GM19397 (cell line): ENCODE results near the gene B4GALT5.
A peak's percentile ranks its signal among the peaks of the same experiment; 100 is the strongest.
"Not testable (repeated sequence)": the region's sequence is repeated elsewhere in the genome, so short reads cannot be mapped to it uniquely, and the experiment has no call there.

ENCODE experiments used
- ATAC-seq: cut with Tn5 transposase; IDR thresholded peaks from one replicate; pipeline ENCODE4 v1.9.1; 2021; ENCODE audit warnings: mild to moderate bottlenecking, moderate library complexity; ENCODE audit not compliant: unreplicated experiment

B4GALT5 gene

DNA sequence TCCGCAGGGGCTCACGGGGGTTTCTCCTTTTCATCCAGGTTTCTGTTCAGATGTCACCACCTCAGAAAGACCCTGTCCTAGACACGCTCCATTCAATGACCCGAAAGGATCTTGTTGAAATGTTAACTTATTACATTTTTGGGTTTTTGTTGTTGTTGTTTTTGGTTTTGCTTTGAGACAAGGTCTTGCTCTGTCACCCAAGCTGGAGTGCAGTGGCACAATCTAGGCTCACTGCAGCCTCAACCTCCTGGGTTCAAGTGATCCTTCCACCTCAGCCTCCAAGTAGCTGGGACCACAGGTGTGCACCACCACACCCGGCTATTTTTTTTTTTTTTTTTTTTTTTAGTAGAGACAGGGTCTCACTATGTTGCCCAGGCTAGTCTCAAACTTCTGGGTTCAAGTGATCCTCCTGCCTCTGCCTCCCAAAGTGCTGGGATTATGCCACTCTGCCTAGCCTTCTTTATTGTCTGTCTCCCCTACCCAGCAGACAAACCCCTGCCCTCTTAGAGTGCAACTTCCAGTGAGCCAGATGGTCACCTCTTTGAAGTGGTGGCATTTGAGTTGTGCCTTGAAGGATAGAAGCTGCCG lies 102.0 kb downstream of the B4GALT5 start:
- ATAC-seq: not testable (repeated sequence)

DNA sequence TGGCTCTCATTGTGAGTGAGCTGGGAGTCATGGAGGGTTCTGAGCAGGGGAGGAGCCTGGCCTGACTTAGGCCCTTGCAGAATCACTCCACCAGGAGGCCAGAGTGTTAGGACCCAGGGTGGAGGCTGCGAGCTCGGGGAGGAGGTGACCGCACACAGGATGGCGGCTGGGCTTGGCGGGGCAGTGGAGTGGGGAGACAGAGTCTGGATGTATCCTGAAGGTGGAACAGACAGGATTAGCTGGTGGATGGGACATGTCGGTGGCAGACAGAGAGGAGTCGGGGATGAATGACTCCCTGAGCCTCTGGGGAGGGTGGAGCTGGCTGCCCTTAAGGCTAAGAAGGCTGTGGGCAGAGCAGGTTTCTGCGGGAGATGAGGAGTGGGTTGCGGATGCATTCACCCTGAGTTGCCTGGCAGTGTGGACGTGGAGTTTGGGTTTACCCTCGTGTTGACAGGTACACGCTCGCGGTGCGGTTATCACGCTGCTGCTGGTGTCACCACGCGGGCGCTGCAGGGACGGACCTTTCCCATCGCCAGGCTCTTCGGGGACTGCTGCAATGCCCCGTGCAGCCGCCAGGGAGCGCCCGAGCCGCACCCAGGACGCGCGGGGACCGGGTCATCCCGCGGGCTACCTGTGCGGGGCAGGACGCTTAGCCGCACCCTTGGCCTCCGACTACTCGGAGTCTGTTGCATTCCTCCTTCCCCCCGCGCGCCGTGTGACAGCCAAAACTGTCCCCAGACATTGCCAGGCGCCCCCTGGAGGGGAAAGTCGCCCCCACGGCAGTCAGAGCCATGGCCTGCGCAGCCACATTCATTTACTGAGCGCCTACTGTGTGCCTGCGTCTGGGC lies 102.8 kb downstream of the B4GALT5 start:
- peak; percentile 51 for ATAC-seq

- ATAC-seq: peak; percentile 58
These were observed 104.7 kb downstream of the B4GALT5 start for GRCh38 chr20:49608752-49609670.

DNA sequence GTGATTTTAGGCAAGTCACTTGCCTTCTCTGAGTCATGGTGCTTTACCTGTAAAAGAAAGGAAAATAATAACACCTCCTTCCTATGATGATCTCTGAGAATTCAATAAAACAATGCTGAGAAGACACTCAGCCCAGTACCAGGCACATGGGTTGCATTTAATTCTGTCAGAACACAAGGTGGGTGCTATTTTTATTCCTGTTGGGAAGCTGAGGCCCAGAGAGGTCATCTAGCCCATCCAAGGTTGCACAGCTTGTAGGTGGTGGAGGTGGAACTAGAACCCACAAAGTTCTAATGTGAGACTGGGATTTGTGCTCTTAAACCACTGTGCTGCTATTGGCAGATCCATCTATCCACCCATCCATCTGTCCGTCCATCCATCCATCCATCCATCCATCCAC lies 106.1 kb downstream of the B4GALT5 start:
- ATAC-seq: no peak

DNA sequence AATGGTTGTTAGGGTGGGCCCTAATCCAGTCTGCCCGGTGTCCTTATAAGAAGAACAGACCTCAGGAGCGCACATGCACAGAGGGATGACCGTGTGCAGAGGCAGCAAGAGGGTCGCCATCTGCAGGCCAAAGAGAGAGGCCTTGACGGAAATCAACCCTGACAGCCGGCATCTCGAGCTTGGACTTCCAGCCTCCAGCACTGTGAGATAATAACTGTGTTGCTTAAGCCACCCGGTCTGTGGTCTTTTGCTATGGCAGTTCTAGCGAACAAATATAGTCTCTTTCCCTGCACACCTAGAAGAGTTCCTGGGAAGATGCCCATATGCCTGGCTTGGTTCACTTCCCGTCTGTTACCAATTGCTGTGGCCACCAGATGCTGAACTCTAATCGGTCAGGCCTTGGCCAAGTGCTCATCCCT lies 110.5 kb downstream of the B4GALT5 start:
- ATAC-seq: no peak

GRCh38 chr20:49602345-49603208 lies 111.1 kb downstream of the B4GALT5 start:
- no peak for ATAC-seq

DNA sequence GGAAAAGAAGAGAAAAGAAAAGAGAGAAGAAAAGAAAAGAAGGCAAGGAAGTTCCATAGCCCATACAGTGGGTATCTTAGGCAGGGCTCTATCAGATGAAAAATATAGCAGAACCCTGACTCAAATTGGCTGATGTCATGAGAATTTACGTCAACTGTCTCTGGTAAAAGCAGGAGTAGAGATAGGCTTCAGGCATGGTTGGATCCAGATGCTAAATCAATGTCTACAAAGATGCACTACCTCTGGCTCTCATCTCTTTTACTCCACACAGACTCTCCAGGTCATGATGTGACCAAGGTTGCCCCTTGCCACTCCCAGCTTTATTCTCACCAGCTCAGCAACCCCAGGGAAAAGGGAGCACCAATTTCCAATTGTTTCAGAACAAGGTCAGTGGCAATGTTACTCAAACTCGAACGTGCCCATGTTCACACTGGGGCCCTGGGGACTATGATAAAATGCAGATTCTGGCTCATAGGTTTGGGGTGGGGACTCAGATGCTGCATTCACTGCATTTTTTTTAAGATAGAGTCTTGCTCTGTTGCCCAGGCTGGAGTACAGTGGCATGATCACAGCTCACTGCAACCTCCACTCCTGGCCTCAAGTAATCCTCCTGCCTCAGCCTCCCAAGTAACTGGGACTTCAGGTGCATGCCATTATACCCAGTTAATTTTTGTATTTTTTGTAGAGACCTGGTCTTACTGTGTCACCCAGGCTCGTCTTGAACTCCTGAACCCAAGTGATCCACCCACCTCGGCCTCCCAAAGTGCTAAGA lies 112.3 kb downstream of the B4GALT5 start:
- no peak for ATAC-seq

- no peak for ATAC-seq
These were observed 113.9 kb downstream of the B4GALT5 start for GRCh38 chr20:49599746-49600113.

- ATAC-seq: no peak
These were observed 115.8 kb downstream of the B4GALT5 start for GRCh38 chr20:49597825-49598395.

DNA sequence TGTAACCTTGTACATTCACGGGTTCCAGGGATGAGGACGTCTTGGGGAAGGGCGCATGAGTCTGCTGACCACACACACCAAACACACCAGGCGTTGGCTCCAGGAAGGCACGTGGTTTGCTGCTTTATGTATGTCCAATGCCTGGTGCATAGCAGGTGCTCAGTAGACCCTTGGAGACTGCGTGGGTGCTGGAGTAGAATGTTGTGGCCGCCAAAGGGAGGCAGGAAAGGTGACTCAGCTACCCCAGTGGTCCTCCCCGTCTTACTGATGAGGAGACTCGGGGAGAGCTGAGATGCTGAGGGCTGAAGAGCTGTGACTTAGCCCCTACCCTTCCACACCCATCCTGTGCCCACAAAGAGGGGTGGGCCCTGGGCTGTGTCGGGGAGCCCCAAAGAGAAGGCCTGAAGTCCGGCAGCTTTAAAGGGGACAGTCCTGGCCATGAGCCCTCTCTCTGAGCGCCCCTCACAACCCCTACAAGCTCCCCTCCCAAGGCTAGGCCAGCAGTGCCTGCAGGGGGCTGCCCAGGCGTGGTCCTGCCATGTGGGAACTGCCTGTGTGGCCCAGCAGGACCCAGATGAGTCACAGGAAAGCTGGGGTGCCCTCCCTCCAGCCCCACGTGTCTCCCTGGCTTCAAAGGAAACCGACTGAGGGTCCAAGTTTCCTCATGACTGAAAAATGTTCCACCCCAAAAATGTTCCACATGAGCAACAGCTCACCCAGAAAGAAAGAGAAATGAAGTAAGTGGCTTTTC lies 117.7 kb downstream of the B4GALT5 start:
- no peak for ATAC-seq

DNA sequence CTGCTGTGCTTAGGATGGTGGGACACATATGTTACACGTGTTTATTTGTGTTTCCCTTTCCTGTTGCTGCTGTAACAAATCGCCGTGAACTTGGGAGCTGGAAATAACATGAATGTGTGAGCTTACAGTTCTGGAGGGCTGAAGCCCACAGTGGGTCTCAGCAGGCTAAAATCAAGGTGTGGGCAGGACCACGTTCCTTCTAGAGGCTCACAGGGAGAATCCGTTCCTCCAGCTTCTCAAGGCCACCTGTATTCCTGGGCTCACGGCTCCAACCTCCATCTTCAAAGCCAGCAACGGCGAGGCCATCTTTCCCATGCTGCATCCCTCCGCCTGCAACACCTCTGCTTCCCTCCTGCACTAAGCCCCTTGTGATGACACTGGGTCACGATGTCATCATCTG lies 118.3 kb downstream of the B4GALT5 start:
- no peak for ATAC-seq

- no peak for ATAC-seq
These were observed 118.8 kb downstream of the B4GALT5 start for GRCh38 chr20:49594931-49595315.

DNA sequence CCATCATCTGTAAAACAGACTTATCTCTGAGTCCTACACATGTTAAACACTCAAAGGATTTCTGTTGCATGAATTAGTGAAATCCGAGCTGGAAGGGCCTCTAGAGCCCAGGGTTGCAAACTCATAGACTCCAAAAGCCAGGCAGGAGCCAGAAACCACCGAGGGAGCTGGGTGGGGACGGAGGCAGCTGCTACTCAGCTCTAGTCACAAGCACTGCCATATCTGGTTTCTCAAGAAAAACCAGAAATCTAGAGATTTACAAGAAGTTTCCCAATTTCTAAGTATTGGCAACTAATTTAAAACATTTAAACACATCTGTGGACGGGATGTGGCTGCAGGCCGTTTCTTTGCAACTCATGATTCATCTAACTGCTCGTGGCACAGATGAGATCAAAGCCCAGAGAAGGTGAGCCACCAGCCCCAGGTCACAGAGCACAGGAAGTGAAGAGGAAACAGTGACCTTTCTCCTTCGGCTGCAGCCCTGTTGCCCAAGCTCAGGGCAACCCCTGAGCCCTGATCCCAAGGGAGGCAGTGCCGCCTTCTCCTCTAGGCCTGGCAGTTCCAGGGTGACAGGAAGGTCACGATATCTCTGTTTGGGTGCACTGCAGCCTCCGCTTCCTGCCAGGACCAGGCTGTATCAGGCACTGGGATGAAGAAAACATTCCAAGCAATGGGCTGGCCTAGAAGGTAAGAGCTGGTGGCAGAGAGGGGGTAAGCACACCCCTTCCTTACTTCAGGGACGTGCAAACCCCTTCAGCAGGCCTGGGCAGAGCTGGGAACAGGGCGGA lies 119.3 kb downstream of the B4GALT5 start:
- no peak for ATAC-seq

GRCh38 chr20:49593466-49594142 lies 120.1 kb downstream of the B4GALT5 start:
- ATAC-seq: no peak

DNA sequence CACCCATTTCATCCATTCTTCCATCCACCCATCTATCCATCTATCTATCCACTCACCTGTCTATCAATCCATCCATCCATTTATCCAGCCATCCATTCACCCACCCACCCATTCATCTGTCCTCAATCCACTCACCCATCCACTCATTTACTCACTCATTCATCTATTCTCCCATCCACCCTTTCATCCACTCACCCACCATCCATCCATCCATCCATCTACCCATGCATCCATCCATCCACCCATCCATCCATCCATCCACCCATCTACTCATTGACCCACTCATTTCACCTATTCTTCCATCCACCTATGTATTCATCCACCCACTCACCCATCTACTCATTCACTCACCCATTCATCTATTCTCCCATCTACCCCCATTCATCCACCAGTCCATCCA lies 121.6 kb downstream of the B4GALT5 start:
- ATAC-seq: no peak

DNA sequence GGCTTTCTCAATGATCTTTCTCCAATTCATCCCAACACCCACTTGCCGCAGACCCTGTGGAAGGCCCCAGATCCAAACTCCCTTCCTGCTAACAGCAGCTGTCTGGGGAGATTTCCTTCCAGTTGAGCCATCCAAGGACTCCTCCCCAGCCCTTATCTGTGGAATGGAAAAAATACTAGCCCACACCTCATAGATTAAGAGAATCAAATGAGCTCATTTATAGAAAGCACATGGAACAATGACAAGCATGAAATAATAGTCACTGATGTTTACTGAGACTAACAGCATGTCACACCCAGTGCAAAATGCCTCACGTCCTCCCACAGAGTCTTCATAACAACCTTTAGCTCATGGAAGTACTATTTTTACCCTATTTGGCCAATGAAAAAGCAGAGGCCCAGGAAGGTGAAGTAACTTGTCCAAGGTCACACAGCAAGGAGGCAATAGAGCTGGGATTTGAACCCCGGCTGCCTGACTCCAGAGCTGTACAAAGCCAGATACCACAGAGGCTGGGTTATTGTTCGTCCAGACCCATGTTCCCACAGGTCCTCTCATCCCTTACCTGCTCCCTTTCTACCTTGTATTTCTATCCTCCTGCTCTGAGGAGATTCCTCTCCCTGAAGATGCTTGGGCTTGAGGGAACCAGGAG lies 122.3 kb downstream of the B4GALT5 start:
- ATAC-seq: no peak
